C1 segment of cervical spinal cord (tissue), 14 donors: ENCODE data around the gene OR5P2.
"Not testable (repeated sequence)": the region's sequence is repeated elsewhere in the genome, so short reads cannot be mapped to it uniquely, and the experiment has no call there.

ENCODE experiments used
- DNase-seq, 14 donors: peaks; one replicate each; lab custom pipeline; 2025; lab: John Stamatoyannopoulos, UW

OR5P2 gene, protein sequence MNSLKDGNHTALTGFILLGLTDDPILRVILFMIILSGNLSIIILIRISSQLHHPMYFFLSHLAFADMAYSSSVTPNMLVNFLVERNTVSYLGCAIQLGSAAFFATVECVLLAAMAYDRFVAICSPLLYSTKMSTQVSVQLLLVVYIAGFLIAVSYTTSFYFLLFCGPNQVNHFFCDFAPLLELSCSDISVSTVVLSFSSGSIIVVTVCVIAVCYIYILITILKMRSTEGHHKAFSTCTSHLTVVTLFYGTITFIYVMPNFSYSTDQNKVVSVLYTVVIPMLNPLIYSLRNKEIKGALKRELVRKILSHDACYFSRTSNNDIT

DNA sequence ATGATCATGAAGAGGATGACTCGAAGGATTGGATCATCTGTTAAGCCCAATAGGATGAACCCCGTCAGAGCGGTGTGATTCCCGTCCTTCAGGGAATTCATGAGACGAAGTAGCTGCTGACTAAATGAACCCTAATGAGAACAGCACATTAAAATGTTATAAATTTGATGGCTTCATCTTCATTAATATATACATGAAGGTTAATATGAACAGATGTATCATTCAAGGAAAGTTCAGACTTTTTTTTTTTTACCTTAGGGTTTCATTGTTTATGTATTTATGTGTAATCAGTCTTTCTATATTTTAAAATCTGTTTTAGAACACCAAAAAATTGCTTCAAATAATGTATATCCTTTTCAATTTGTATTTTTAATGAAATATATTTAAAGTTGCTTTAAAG is at the start of gene OR5P2:
Gene OR5P2 (minus strand): TSS at position 101 of the 400 bp plus-strand sequence. CDS start 0 bp downstream, at position 101.
- no peak for DNase-seq

DNA sequence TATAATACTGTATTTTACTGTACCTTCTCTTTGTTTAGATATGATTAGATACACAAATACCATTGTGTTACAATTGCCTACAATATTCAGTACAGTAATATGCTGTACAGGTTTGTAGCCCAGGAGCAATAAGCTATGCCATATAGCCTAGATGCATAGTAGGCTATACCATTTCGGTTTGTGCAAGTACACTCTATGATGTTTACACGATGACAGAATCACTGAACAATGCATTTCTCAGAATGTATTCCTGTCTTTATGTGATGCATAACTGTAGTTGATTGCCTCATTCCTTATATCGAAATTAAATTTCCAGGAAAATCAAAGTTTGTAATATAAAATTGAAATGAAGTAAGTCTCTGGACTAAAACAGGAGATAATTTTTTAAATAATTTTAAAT is 49.3 kb upstream of the OR5P2 start:
- no peak for DNase-seq

- DNase-seq = no peak
Observed at GRCh38 chr11:7844986-7845385, 48.2 kb upstream of the OR5P2 start.

GRCh38 chr11:7844521-7844920 is 47.8 kb upstream of the OR5P2 start:
- no peak for DNase-seq

DNA sequence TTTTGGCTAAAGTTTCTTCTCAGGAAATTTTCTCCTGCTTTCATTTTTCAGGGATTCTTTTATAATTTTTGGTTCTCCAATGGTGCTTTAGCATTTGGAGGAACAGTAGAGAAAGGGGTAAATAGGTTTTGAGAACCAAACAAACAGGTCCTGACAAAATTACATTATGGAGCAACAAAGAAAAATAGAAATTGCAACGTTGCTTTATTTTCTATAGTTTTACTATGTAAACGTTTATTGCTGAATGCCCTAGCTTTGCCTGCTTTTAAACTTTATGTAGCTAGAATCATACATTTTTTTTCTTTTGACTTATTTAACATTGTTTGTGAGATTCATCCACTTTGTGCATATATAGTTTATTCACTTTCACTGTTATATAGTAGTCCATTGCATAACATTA is 43.8 kb upstream of the OR5P2 start:
- no peak for DNase-seq

GRCh38 chr11:7833527-7833926 is 36.8 kb upstream of the OR5P2 start:
- DNase-seq = no peak

DNA sequence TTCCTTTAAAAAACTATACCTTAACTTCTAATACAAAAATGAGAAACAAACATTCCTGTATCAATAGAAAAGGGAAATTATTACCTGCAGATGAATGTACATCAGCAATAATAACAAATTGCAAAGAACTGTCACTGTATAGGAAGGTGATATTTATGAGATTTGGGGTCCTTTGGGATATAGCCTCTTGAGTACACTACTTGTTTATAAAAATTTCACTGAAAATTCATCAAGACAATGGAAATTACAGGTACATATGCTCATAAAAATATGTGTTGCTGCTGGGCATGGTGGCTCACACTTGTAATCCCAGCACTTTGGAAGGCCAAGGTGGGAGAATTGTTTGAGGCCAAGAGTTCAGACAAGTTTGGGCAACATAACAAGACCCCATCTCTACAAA is 34.0 kb upstream of the OR5P2 start, which contains the start of gene OR5P3:
Gene OR5P3 (minus strand): TSS at position 101 of the 400 bp plus-strand sequence.
- DNase-seq = no peak

GRCh38 chr11:7826324-7826723 is 29.6 kb upstream of the OR5P2 start:
- no peak for DNase-seq

DNA sequence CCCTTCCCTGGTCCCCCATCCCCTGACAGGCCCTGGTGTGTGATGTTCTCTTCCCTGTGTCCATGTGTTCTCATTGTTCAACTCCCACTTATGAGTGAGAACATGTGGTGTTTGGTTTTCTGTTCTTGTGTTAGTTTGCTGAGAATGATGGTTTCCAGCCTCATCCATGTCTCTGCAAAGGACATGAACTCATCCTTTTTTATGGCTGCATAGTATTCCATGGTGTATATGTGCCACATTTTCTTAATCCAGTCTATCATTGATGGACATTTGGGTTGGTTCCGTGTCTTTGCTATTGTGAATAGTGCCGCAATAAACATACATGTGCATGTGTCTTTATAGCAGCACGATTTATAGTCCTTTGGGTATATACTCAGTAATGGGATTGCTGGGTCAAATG is 23.7 kb upstream of the OR5P2 start:
- DNase-seq = not testable (repeated sequence)

GRCh38 chr11:7814897-7815296 is 18.2 kb upstream of the OR5P2 start:
- DNase-seq = not testable (repeated sequence)

GRCh38 chr11:7810301-7810700 is 13.6 kb upstream of the OR5P2 start:
- DNase-seq = not testable (repeated sequence)

DNA sequence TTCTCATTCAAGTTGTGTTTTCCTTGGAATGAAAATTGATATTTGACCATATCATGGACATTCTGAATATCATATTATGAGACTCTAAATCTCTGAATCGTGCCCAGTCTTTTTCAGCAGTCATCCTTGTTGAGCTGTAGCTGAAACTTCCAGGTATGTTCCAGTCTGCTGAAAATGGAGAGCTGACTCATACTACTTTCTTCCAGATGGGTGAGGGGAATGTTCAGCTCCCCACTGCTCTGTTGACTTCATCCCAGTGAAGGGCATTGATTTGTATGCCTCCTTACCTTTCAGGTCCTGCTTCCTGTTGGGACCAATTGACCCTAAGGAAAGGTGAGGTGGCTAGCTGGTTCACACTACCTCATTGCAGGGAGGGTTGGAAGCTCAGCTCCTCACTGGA is 3.5 kb downstream of the OR5P2 start:
- no peak for DNase-seq

DNA sequence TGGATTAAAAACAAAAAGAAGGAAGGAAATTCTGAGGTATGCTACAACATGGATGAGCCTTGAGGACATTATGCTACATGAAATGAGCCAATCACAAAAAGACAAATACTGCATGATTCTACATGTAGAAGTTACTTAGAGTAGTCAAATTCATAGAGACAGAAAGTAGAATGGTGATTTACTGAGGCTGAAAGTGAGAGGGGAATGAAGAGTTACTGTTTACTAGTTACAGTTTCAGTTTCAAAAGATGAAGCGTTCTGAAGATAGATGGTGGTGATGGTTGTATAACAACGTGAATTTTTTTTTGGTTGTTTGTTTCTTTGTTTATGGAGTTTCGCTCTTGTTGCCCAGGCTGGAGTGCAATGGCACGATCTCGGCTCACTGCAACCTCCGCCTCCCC is 9.5 kb downstream of the OR5P2 start:
- DNase-seq = no peak

DNA sequence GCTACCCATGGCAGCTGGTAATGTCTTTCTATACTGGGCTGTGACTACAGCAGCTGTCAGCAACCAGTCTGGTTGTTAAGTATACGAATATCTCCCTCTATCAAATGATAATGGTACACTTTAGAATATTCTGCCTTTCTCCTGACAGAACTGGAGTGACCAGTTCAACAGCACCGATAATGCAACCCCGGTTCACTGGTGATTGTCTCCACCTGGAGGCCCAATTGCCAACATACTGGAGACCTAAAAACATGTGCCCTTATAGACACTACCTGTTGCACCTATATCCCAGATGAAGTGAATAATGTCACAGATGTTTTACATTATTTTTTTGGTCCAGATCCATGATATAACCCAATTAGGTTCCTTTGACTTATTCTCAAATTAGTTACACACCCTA is 21.1 kb downstream of the OR5P2 start:
- DNase-seq = no peak

GRCh38 chr11:7764301-7764700 is 32.4 kb downstream of the OR5P2 start:
- not testable (repeated sequence) for DNase-seq

DNA sequence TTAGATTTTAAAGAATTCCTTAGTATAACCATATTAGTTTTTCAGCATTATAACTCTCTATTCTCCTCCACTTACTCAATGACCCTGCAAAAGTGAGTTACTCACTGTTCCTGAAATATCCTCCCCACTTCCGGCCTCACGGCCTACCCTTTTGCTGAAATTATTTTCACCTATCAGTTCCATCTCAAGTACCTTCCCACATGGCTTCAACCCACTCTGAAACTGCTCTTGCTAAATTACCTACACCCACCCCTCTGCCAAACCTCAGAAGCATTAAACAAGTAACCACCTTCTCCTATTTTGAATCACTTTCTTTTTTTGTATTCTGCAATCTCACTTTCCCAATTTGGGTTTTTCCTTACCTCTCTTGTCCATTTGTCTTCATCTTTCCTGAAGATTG is 37.7 kb downstream of the OR5P2 start:
- DNase-seq = no peak

DNA sequence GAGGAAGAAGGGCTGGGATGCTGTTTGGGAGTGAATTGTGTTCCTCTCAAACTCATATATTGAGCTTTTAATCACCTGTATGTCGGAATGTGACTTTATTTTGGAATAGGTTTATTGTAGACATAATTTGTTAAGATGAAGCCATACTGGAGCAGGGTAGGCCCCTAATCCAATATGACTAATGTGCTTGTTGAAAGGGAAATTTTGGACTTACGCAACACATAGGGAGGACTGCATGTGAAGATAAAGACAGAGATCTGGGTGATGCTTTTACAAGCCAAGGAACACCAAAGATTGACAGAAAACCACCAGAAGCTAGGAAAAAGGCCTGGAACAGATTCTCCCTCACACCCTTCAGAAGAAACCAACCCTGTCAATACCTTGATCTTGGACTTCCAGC is 47.3 kb downstream of the OR5P2 start:
- no peak for DNase-seq
